Spinal cord (tissue), 10 donors: ENCODE data around the gene ISY1. TPM values are rescaled to one million over a fixed set of nuclear protein-coding genes. Genes with fewer than 3 reads are reported as not detected.
"Not testable (repeated sequence)": the region's sequence is repeated elsewhere in the genome, so short reads cannot be mapped to it uniquely, and the experiment has no call there.

Experiments used
- DNase-seq, 6 donors: peaks; one replicate each; pipeline versions ENCODE4 v3.0.0 to v3.0.0-alpha.2; 2013 to 2015; ENCODE audit warnings: low spot score in 6 of 6, low read depth in 4 of 6
- H3K27ac ChIP-seq: one replicate; pipeline ENCODE4 v1.5.1; 2013; ENCODE audit warnings: low read depth, low read length, control low read depth
- H3K27me3 ChIP-seq: one replicate; pipeline ENCODE4 v1.6.1; 2013; ENCODE audit warnings: low read length; ENCODE audit not compliant: control insufficient read depth, insufficient read depth
- H3K36me3 ChIP-seq: one replicate; pipeline ENCODE4 v1.6.1; 2013; ENCODE audit warnings: low read length; ENCODE audit not compliant: control insufficient read depth, insufficient read depth
- H3K4me1 ChIP-seq: one replicate; pipeline ENCODE4 v1.6.1; 2013; ENCODE audit warnings: low read length; ENCODE audit not compliant: control insufficient read depth, insufficient read depth
- H3K4me3 ChIP-seq: one replicate; pipeline ENCODE4 v1.5.1; 2013; ENCODE audit warnings: low read depth, low read length, control low read depth
- H3K9me3 ChIP-seq: one replicate; pipeline ENCODE4 v1.6.1; 2013; ENCODE audit warnings: low read length; ENCODE audit not compliant: control insufficient read depth, insufficient read depth
- WGBS: methylation state at CpG from one replicate; pipeline ENCODE4 v1.1.5; 2013; ENCODE audit warnings: missing lambda C conversion rate; ENCODE audit not compliant: insufficient coverage; 5-methylcytosine and 5-hydroxymethylcytosine counted together
- polyA plus RNA-seq, 2 donors: library from polyadenylated mRNA; unstranded; fragments of 120-200 nt; gene quantifications; one replicate each; pipeline ENCODE4 v1.2.1, GENCODE V29; 2013; ENCODE audit not compliant: insufficient read length in 2 of 2
- total RNA-seq, 2 donors: library from RNA; depleted of rRNA in 1 of 2; stranded (reverse); fragments of 120-200 nt in 1 of 2; fragments of >200 nt in 1 of 2; gene quantifications; one replicate each; pipeline versions ENCODE4 v1.2.3 to v1.2.4, GENCODE V29; 2013 to 2014
- donor health status: healthy.

ISY1 gene
- total and polyA plus RNA-seq, 4 donors, result 14.6 to 30.7 (median 28.3) TPM

DNA sequence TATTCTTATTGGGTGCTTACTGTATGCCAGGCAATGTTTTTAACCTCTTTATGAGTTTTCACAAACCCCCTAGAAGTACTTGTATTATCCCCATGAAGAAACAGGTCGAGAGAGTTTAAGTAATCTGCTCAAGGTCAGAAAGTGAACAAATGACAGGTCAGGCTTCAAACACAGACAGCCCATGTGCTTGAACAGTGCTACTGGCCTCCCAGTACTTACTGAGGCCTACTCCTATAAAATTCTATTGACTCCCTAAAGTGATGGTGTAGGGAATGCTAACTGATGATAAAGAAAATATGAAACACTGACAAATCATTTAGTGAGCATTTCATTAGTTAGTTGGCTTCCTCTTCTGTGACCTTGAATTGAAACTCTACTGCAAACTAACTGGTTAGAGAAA lies 27.0 kb upstream of the ISY1 start:
- H3K27me3 ChIP-seq, result no peaks in the 10 kb centered on the region
- H3K4me1 ChIP-seq, result peaks cover 11% of the 10 kb centered on the region
- WGBS, result no CpG with 5 or more reads among the region's 1 CpG
- H3K4me3 ChIP-seq, result no peak overlapping the region
- no peaks in the 10 kb centered on the region for H3K36me3 ChIP-seq
- H3K27ac ChIP-seq, result no peak overlapping the region
- DNase-seq, result no peak
- no peaks in the 10 kb centered on the region for H3K9me3 ChIP-seq

DNA sequence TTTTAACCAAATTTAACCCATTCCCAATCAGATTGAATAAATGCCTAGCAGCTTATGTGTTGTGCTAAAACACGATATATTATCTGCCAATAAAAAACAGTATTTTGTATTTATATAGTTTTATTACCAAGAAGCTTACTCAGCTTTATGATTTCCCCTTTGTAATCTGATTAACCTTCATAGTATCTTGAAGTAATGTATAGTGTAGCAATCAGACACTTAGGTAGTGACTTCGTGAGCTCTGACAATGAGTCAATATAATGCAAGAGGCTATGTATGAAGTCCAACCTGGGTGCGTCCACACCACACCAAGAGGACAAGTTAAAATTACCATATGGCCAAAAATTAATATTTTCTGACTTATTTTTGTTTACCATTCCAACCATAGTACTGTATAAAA lies 24.9 kb upstream of the ISY1 start:
- Histone ChIP-seq H3K36me3 (peaks cover 6% of the 10 kb centered on the region), H3K9me3 (no peaks in the 10 kb centered on the region), H3K27me3 (no peaks in the 10 kb centered on the region), H3K4me1 (peaks cover 18% of the 10 kb centered on the region), H3K4me3 (no peak overlapping the region), H3K27ac (no peak overlapping the region)
- DNase-seq, result no peak
- WGBS, result no CpG with 5 or more reads among the region's 3 CpGs

DNA sequence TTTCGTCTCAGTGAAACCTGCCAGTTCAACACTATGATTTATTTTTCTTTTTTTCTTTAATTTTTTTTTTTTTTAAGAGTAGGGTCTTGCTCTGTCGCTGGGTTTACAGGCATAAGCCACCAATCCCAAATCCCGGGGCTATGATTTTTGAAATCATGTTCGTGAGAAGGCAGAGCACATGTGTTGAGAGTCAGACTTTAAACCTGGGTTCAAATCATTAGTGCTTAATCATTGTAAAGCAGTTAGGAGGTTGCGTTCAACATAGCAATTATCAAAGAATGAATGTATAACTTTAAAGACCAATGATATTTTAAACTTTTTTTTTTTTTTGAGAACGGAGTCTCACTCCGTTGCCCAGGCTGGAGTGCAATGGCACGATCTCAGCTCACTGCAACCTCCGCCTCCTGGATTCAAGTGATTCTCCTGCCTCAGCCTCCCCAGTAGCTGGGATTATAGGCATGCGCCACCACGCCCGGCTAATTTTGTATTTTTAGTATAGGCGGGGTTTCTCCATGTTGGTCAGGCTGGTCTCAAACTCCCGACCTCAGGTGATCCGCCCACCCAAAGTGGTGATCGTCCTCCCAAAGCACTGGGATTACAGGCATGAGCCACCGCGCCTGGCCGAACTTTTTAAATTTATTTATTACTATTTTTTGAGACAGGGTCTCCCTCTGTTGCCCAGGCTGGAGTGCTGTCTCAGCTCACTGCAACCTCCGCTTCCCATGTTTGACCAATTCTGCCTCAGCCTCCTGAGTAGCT lies 24.1 kb upstream of the ISY1 start:
- Histone ChIP-seq H3K27ac (peak overlapping the region; percentile 96), H3K4me3 (peak overlapping the region; percentile 88), H3K4me1 (peaks cover 20% of the 10 kb centered on the region)
- not testable (repeated sequence) for DNase-seq, H3K36me3 ChIP-seq, H3K9me3 ChIP-seq, H3K27me3 ChIP-seq
- 90% methylated on average over 10 of the region's 20 CpGs for WGBS

DNA sequence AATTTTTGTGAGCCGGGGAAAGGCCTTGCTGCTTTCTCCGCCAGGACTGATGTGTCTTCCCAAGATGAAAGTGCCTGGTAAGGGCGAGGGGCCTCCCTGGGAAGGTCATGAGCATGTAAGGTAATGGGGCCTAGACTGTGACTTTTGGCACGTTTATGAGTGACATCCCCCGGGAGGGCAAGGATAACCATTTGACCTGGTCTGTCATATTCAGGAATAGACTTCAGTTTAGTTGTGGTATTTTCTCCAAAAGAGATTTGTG lies 23.5 kb upstream of the ISY1 start:
- Histone ChIP-seq H3K4me1 (peaks cover 20% of the 10 kb centered on the region), H3K4me3 (peak overlapping the region; percentile 88), H3K9me3 (no peaks in the 10 kb centered on the region), H3K27ac (peak overlapping the region; percentile 96), H3K36me3 (peaks cover 7% of the 10 kb centered on the region), H3K27me3 (no peaks in the 10 kb centered on the region)
- 2% methylated on average over 4 of the region's 5 CpGs for WGBS
- no peak for DNase-seq

DNA sequence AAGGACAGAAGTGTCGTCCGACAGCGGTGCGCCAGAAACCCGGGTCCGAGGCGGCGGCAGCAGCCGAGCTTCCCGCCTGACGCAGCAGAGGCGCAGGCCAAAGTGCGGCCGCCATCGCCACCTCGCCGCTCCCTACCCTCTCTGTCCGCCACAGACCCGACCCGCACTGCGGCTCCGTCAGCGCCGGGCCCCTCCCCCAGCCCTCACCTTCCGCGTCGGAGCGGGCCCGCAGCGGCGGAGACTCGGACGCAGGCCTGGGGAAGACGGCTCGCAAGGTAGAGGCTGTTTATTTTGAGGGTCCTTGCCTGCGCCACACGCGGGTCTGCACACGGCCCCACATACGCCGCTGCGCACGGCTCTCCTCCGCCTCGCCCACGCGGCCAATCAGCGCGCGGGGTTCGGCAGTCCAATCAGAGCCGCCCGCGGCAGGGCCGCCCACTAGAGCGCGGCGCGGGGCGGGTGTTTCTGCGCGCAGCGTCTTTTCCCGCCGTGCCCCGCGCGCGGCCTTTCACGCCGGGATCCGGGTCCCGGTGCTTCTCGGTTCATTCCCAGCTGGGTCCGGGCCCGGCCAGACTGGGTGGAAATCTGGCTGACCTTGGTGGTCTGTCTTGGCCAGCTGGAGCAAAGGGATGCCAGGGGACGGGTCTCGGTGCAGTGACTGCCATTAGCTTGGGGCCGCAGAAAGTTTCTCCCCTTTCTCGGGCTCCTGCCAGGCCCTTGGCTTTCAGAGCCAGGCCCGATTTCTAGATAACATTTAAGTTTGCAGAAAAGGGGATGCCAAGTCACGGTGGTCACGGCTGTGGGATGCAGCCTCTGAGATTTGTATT lies 22.9 kb upstream of the ISY1 start, which contains the start of gene CNBP:
CNBP (minus strand) TSS at position 328 of the 827 bp plus-strand sequence. CDS start 12,139 bp downstream, outside the sequence.
- no peaks in the 10 kb centered on the region for H3K27me3 ChIP-seq
- no peaks in the 10 kb centered on the region for H3K9me3 ChIP-seq
- H3K4me1 ChIP-seq, result peaks cover 20% of the 10 kb centered on the region
- H3K27ac ChIP-seq, result peak within 1 kb of the TSS; percentile 96
- H3K4me3 ChIP-seq, result peak within 1 kb of the TSS; percentile 88
- DNase-seq, result peak; percentile 87 to 98 (median 92)
- WGBS, result under 1% methylated on average over 78 of the region's 83 CpGs
- H3K36me3 ChIP-seq, result peaks cover 11% of the 10 kb centered on the region

DNA sequence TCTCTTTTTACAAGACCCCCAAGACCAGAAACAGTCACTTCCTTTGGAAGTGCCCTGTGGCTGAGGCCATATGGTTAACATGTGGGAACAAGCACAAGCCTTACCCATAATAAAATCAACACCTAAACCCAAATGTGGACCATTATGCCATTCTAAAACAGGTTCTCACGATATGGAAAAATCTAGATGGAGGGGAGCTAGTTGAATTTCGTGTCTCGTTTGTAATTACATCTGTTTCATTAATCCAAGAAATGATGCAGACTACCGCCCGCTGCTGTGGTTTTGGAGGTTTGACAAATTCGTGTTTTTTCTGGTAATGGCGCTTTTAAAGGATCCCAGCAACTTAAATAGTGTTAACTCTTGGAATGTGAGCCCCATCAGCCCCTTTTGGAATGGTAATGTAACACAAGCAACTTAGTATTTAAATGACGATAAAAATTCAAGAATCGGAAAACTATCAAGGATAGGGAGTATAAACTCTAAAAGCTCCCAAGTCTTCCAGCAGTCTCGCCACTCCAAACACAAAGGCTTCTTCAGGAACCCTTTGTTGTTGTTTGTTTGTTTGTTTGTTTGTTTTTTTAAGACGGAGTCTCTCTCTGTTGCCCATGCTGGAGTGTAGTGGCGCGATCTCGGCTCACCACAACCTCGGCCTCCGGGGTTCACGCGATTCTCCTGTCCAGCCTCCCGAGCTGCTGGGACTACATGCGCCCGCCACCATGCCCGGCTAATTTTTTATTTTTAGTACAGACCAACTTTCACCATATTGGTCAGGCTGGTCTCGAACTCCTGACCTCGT lies 21.7 kb upstream of the ISY1 start:
- Histone ChIP-seq H3K4me3 (peak overlapping the region; percentile 88), H3K9me3 (no peaks in the 10 kb centered on the region), H3K27me3 (no peaks in the 10 kb centered on the region), H3K36me3 (peaks cover 20% of the 10 kb centered on the region), H3K27ac (peak overlapping the region; percentile 96), H3K4me1 (peaks cover 20% of the 10 kb centered on the region)
- 0% methylated on average over 16 of the region's 24 CpGs for WGBS
- DNase-seq, result peak in 2 of 6 donors; percentile 15 to 31

DNA sequence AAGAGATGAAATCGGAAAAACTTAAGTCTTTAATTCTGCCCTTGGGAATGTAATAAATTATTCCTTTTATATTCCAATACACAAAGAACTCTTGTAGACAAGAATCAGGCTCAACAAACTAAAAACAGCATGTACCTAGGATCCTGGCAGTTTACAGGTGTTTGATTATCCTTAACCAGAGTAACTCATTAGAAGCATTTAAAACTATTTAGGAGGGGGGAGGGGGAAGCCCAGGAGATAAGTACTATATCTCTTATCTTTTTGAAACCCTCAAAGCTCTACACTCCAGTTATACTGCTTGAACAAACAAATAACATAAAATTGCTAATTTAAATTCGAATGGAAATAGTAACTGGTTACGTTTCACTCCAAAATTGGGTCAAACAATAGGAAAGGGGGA lies 21.0 kb upstream of the ISY1 start:
- WGBS, result no CpG with 5 or more reads among the region's 3 CpGs
- H3K27me3 ChIP-seq, result no peaks in the 10 kb centered on the region
- DNase-seq, result no peak
- peak overlapping the region; percentile 88 for H3K4me3 ChIP-seq
- H3K9me3 ChIP-seq, result no peaks in the 10 kb centered on the region
- peaks cover 20% of the 10 kb centered on the region for H3K4me1 ChIP-seq
- peaks cover 20% of the 10 kb centered on the region for H3K36me3 ChIP-seq
- H3K27ac ChIP-seq, result no peak overlapping the region

DNA sequence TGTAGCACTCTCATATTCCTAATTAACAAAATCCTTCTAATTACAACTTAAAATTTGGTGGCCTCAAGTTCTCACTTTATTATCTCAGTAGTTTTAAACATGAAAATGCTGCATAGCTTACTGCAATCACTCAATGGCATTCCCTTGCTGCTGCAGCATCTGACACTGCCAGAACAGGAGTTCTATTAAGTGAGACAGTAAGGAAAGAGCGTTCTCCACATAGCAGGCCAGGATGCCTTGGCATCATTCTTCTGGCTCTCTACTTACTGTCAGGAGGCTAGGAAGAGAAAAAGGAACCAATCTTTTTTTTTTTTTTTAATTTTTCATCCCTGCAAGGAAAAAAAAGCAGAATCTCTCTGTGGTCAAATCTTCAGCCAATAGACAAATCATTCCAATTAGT lies 19.6 kb upstream of the ISY1 start:
- no peak for DNase-seq
- no peak overlapping the region for H3K4me3 ChIP-seq
- no peaks in the 10 kb centered on the region for H3K9me3 ChIP-seq
- peaks cover 20% of the 10 kb centered on the region for H3K4me1 ChIP-seq
- WGBS, result no CpG with 5 or more reads among the region's 1 CpG
- no peak overlapping the region for H3K27ac ChIP-seq
- H3K27me3 ChIP-seq, result no peaks in the 10 kb centered on the region
- H3K36me3 ChIP-seq, result peaks cover 20% of the 10 kb centered on the region

DNA sequence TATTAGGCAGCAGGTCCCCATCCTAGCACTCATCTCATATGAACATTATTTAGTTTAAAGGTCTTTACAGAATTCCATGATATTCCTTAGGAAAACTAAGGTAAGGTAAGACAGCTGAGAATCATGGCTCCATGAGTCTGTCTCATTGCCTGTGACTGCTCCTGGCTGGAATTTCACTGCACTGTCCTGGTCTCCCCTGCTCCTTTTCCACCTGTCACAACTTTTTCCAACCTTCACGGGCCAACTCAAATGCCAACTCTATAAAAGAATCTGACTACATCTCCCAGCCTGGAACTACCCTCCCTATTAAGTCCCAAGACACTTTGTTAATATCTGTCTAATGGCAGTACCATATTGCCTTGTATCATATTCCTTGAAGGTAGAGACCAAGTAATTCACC lies 15.2 kb upstream of the ISY1 start:
- H3K27me3 ChIP-seq, result no peaks in the 10 kb centered on the region
- H3K4me3 ChIP-seq, result no peak overlapping the region
- DNase-seq, result no peak
- H3K36me3 ChIP-seq, result peaks cover 24% of the 10 kb centered on the region
- WGBS, result no CpG with 5 or more reads among the region's 1 CpG
- peaks cover 5% of the 10 kb centered on the region for H3K4me1 ChIP-seq
- no peaks in the 10 kb centered on the region for H3K9me3 ChIP-seq
- H3K27ac ChIP-seq, result no peak overlapping the region
